HG02678 (cell line): Measurements from ENCODE around the gene VGF.
A peak's percentile ranks its signal among the peaks of the same experiment; 100 is the strongest.
"Not testable (repeated sequence)": the region's sequence is repeated elsewhere in the genome, so short reads cannot be mapped to it uniquely, and the experiment has no call there.

ENCODE experiments used
- ATAC-seq: cut with Tn5 transposase; IDR thresholded peaks from one replicate; pipeline ENCODE4 v1.9.1; 2021; ENCODE audit warnings: mild to moderate bottlenecking, moderate library complexity; ENCODE audit not compliant: unreplicated experiment

Gene VGF

DNA sequence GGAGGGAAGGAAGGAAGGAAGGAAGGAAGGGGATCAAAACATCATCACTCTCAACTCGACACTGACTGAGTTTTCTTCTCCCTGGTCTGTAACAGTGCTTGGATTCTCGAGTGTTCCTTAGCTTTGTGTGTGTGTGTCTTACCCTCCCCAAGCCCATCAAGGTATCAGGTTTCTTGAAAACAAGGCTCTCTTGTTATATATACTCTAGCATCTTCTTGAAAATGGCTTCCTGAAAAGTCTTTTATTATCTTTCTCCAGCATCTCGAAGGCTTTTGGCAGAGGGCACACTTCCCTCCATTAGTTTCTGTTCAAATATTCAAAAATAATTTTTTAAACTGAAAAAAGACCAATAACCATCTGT, 25.1 kb downstream of the VGF start:
- no peak for ATAC-seq

DNA sequence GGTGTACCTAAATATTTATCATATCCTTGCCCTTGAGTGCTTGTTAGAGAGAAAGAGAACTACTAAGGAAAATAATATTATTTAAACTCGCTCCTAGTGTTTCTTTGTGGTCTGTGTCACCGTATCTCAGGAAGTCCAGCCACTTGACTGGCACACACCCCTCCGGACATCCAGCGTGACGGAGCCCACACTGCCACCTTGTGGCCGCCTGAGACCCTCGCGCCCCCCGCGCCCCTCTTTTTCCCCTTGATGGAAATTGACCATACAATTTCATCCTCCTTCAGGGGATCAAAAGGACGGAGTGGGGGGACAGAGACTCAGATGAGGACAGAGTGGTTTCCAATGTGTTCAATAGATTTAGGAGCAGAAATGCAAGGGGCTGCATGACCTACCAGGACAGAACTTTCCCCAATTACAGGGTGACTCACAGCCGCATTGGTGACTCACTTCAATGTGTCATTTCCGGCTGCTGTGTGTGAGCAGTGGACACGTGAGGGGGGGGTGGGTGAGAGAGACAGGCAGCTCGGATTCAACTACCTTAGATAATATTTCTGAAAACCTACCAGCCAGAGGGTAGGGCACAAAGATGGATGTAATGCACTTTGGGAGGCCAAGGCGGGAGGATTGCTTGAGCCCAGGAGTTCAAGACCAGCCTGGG, 27.0 kb downstream of the VGF start:
- peak; percentile 74 for ATAC-seq

DNA sequence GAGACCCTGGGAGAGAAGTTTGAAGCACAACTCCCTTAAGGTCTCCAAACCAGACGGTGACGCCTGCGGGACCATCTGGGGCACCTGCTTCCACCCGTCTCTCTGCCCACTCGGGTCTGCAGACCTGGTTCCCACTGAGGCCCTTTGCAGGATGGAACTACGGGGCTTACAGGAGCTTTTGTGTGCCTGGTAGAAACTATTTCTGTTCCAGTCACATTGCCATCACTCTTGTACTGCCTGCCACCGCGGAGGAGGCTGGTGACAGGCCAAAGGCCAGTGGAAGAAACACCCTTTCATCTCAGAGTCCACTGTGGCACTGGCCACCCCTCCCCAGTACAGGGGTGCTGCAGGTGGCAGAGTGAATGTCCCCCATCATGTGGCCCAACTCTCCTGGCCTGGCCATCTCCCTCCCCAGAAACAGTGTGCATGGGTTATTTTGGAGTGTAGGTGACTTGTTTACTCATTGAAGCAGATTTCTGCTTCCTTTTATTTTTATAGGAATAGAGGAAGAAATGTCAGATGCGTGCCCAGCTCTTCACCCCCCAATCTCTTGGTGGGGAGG, 27.6 kb downstream of the VGF start:
- no peak for ATAC-seq

DNA sequence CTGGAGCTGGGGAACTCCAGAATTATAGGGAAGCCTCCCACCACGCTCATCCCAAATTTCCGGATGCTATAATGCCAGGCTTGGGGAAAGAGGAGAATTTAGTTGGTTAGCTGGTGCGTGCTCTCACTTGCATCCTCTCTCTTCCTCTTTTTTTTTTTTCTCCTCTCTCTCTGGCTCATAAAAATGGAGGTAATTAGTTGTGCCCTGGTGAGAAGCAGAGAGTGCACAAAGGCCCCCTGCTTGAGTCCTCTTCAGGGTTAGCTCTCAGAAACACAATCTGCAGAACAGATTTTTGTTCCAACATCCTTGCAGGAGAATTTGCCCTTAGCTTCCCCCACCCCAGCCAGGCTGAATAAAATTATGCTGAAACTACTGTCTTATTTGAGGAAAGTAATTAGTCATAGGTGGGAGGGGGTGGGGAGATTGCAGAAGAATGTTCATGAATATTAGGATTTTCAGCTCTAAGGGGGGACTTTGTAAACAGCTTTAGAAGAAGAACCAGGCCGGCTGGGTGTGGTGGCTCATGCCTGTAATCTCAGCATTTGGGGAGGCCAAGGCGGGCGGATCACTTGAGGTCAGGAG, 30.9 kb downstream of the VGF start:
- ATAC-seq, result no peak

DNA sequence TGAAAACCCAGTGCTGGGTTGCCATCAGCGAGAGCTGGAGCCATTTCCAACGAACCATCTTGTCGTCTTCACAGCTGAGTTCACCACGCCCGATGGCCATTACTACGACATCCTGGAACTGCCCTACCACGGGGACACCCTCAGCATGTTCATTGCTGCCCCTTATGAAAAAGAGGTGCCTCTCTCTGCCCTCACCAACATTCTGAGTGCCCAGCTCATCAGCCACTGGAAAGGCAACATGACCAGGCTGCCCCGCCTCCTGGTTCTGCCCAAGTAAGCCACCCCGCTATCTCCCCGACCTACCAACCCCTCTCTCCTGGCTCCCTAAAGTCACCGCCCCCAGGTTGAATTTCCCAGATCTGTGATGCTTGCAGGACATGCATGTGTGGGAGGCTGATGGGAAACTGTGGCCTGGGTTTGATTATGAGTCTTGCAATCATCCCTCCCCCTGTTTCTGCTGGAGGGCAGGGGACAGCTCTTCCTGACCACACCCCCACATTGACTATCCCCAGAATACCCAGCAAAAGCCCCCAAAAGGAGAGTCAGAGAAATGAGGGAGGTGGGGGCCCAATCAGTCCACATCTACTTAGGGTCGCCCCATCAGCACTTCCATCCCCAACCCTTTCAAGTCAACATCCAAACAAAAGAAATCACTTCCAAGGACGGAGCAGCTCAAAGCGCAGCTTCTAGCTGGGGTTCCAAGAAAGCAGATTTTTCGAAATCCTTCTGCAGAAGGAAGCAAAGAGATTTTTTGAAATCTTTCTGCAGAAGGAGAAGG, 31.6 kb downstream of the VGF start:
- no peak for ATAC-seq

GRCh38 chr7:101132626-101133600, 32.5 kb downstream of the VGF start:
- not testable (repeated sequence) for ATAC-seq

- no peak for ATAC-seq
Observed at GRCh38 chr7:101129603-101130117, 35.7 kb downstream of the VGF start.

DNA sequence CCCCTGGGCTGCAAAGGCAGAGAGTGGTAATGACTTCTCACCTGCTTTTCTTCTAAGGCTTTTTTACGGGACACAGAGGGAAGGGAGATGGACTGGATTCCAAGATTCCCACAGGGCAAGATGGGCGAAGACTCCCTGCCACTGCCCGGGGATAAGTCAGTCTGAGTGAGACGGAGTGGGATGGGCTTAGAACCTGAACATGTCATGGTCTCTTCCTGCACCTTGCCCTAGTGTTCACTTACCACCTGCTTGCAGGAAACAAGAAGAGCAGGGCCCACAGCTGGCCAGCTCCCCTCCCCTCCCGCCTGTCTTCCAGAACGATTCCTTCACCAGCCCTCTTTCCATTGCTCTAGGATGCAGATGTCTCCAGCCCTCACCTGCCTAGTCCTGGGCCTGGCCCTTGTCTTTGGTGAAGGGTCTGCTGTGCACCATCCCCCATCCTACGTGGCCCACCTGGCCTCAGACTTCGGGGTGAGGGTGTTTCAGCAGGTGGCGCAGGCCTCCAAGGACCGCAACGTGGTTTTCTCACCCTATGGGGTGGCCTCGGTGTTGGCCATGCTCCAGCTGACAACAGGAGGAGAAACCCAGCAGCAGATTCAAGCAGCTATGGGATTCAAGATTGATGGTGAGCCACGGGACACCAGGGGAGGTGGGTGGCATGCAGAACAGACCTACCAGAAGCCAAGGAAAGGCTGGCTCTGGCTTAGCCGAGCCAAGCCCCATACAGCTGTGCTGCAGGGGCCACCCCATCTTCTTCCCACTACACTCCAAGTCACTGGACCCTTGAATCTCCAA, 37.1 kb downstream of the VGF start:
- no peak for ATAC-seq

- no peak for ATAC-seq
Observed at GRCh38 chr7:101127460-101128039, 37.8 kb downstream of the VGF start.

DNA sequence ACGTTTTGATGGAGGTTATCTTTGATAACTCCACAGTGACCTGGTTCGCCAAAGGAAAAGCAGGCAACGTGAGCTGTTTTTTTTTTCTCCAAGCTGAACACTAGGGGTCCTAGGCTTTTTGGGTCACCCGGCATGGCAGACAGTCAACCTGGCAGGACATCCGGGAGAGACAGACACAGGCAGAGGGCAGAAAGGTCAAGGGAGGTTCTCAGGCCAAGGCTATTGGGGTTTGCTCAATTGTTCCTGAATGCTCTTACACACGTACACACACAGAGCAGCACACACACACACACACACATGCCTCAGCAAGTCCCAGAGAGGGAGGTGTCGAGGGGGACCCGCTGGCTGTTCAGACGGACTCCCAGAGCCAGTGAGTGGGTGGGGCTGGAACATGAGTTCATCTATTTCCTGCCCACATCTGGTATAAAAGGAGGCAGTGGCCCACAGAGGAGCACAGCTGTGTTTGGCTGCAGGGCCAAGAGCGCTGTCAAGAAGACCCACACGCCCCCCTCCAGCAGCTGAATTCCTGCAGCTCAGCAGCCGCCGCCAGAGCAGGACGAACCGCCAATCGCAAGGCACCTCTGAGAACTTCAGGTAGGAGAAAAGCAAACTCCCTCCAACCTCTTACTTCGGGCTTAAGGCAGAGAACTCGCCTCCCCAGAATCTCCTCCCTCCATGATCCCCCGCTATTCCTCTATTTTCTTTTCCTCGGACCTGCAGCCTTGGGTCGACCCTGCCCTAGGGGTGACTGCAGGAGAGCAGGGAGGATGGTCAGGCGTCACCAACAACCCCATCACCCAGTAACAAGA, 38.5 kb downstream of the VGF start, which contains the start of gene SERPINE1:
Gene SERPINE1, plus strand, starts transcription at position 454 of the 809 bp plus-strand sequence. CDS start 1,290 bp downstream, outside the sequence.
- peak; percentile 52 for ATAC-seq

GRCh38 chr7:101125989-101126650, 39.2 kb downstream of the VGF start:
- ATAC-seq, result peak; percentile 43

DNA sequence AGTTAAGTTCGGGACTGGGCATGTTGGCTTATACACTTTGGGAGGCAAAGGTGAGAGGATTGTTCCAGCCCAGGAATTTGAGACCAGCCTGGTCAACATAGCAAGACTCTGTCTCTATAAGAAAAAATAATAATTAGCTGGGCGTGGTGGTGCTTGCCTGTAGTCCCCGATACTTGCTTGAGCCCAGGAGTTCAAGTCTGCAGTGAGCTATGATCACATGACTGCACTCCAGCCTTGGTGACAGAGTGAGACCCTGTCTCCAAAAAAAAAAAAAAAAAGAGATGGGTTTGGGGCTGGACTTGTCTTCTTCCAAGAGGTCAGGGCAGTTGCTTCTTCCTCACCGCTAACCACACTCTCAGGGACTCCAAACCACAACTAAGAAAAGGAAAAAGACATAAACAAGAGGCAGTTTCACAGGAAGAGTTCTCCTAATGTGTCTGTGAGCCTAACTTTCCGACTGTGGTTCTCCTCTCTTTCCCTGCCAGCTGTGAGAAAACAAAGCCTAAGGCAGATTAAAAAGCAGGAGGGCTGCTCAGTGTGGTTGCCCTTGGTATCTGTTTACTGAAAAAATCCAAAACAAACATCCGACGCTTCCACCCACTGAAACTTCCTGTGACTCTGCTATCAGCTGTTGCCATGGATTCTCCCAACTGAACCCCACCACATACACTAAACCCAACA, 40.9 kb downstream of the VGF start:
- no peak for ATAC-seq

DNA sequence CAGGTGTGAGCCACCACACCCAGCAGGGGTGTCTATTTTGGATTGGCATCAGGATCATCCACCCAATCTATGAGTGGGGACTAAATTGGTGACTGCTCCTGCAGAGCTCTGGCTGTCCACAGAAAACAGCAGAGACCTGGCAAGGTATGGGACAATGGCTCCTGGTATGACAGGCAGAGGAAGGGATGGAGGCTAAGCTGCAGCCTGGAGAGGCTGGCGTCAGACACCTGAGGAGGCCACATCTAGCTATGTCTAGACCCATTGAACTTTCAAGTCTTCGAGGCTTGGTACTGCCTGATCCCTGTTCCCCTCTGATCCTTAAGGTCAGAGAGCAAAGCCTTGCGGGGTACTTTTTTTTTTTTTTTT, 41.7 kb downstream of the VGF start:
- ATAC-seq, result no peak

DNA sequence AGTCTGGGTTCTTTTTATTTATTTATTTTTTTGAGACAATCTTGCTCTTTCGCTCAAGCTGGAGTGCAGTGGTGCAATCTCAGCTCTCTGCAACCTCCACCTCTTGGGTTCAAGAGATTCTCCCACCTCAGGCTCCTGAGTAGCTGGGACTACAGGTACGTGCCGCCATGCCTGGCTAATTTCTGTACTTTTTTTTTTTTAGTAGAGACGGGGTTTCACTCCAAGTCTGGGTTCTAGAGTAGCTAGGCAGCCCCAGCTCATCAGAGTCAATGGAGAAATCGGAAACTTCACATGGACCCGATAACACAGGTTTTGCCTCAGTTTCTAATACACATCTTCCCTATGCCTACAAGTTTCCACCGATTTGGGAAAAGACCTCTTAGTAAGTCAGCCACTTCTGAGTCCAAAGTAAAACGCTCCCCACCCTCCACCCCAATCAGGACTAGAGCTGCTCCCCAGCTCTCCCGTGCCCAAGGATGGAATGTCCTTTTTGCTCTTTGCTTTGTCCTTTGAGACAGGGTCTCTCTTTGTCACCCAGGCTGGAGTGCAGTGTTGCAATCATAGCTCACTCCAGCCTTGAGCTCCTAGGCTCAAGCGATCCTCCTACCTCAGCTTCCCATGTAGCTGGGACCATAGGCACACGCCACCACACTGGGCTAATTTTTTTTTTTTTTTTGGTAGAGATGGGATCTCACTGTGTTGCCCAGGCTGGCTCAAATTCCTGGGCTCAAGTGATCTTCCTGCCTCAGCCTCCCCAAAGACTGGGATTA, 42.3 kb downstream of the VGF start:
- ATAC-seq, result no peak

DNA sequence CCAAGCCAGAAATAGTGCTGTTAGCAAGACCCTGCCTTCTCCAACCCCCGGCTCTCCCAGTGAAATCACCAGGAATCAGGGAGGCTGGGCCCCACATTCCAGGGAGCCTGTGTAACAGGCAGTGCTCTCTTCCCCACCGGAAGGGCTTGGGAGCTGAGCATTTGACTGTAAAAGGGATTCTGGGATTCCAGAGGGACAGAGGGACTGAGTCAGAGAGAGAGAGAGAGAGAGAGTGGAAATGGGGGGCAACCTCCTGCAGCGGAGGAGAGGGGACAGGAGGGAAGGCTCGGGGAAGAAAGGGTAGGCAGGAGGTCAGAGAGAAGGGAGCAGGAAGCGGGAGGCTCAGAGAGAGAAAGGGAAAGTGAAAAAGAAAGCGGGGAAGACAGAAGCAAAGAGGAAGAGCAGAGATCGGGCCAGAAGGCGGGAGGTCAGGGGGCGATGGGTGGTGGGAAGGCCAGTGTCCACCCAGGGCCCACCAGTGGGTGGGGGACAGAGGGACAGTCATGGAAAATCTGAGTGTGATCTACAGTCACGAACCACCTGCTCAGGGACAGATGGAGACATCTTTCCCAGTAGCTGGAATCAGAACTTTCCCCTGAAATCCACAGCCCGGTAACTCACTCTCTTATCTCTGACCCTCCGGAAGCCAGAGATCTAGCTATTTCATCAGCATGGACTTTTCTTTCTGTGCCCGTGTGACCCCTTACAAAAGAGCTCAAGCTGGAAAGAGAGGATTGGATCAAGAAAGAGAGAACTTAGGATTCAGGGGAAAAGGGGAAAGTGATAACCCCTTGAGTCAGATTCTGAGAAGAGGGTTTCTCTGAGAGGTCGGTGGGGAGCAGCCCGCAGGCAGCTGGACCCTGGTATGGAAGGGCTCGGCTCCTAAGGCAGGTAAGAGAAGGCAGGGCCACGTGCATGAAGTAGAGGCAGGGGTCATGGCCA, 43.1 kb downstream of the VGF start:
- no peak for ATAC-seq

DNA sequence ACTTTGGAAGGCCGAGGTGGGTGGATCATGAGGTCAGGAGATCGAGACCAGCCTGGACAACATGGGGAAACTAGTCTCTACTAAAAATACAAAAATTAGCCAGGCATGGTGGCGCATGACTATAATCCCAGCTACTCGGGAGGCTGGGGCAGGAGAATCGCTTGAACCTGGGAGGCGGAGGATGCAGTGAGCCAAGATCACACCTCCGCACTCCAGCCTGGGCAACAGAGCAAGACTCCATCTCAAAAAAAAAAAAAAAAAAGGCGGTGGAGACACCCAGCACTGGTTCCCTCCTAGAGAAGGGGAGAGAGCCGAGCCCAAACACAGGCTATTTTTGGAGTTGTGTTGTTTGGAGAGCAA, 43.8 kb downstream of the VGF start:
- not testable (repeated sequence) for ATAC-seq
